HTERT RPE-1 (cell line): ENCODE measurements around the gene VEGFD.

Experiments
- in situ Hi-C: fragments of 300-500 bp; cut with MboI; formaldehyde crosslinking; loops from 4 replicates; pipeline ENCODE4 v1.14.3; 2020; ENCODE audit warnings: low sequenced_read_pairs

Gene VEGFD

DNA sequence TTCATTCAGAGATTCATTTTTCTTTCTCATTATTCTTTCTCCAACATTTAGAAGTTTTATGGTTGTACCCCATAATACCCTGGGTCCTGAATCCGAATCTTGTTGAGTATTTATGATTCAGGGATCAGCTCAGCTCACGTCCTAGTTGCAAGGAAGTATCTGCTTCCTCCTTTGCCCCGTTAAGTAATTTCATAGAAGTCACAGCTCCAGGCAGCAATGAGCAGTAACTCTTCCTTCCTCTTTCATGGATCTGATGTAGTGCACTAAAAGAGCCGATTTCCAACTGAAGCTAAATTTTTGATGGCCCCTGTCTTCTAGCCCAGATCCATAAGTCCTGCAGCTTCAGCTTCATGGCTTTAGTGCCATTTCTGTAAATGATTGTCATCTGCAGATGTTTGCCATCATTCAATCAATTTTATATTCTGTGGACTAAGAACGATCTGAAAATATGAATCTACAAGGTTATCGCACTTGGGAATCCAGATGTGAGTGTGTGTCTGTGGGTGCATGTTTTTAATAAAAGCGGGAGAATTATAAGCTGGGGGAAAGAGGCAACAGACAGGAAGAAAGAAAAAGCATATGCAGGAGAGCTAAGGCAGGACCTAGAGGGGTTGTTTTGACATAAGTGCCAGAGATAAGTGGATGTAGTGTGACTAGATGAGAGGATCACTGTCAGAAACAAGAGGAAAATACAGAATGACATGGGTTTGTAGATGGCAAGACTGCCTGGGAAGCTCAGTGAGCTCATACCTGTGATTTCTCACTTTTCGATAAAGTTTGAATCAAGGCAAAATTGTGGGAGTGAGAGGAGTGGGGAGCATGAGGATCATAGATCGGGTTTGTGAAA lies 17.5 kb downstream of the VEGFD start:
- in situ Hi-C loops, result no loop called here

DNA sequence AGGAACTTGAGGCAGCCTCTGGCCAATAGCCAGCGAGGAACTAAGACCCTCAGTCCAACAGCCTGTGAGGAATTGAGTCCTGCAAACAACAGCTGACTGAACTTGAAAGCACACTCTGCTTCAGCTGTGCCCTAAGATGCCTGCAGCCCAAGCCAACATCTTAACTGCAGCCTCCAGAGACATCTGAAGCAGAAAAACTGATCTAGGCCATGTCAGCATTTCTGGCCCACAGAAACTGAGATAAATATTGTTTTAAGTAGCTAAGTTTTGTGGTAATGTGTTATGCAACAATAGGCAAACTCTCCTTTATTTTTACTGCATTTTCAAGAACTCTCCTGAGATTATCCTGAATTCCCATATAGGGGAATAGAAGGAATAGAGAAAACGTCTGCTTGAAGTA lies 24.5 kb downstream of the VEGFD start:
- in situ Hi-C loops, result no loop called here

- in situ Hi-C loops, result no loop called here
Measured at GRCh38 chrX:15358533-15358932, 25.7 kb downstream of the VEGFD start.

DNA sequence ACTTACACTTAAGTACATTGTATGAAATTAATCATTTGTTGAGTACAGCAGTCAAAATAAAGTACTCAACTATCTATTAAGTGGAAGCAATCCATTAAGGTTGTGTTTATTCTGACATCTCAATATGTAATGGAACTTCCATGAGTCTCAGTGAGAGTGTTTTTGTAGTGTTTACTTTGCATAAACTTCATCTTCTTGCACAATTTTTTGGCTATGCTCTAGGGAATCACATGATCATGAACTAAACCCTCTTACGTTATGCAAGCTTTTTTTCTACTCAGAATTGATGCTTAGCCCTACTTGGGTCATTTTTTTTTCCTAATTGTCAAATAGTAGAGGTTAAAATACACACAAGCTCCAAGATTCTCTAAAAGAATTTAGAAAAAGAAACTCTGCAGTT lies 27.8 kb downstream of the VEGFD start:
- in situ Hi-C loops, result no loop called here

DNA sequence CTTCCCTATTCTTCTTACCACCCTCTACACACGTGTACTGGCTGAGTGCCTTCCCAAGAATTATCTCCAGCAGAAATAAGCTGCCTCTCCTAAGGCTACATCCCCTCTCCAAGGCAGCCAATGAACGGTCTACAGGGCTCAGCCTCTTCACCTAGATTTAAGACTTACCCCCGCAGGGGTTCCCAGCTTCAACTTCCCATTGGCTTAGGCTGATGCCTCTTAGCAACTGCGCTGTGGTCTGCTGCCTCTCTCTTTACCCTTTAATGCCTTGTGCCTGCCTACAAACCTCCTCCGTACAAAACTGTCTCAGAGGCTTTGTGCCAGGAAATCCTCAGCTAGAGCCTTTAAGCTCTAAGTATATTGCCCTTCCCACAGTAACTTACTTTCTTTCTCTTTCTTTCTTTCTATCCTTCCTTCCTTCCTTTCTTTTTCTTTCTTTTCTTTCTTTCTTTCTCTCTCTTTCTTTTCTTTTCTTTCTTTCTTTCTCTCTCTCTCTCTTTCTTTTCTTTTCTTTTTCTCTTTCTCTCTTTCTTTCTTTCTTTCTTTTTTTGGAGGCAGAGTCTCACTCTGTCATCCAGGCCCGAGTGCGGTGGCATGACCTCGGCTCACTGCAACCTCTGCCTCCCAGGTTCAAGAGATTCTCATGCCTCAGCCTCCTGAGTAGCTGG lies 33.8 kb downstream of the VEGFD start:
- in situ Hi-C loops, result no loop called here

GRCh38 chrX:15349046-15349445 lies 35.2 kb downstream of the VEGFD start:
- in situ Hi-C loops, result no loop called here

DNA sequence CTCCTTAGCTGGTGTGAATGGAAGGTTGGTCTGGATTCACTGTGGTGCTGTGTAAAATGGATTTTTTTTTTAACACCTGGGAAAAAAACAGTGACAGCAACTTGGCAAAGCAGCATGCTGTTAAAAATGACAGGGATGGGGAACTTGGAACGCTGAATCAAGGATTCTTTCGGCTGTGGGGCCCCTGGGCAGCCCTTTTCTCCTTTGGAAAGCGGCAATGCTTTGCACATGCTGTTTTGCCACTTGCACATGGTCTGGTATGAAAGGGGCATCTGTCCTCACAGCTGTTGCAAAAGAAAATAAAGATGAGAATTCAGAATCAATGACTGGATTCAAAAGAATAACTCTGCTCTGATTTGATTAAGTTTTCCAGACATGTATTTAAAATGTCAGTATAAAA lies 38.2 kb downstream of the VEGFD start:
- in situ Hi-C loops, result no loop called here

- in situ Hi-C loops, result no loop called here
Measured at GRCh38 chrX:15344106-15344505, 40.1 kb downstream of the VEGFD start.

DNA sequence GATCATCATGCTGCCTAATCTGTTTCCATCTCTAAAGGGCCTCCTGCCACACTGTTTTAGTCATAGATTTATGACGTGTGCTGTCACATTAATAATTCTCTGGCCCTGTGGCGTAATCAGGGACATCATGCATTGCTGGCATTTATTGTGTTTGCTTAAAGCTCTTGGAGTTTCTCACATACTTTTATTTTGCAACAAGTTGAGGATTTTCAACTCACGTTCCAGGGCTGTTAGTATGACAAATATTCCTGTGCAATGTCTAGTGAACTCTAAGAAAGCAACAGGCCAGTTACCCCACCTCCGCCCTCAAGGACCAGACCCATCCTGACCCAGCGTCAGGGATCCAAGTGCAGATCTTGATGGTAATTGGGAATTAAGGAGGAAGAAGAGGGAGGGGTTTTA lies 41.1 kb downstream of the VEGFD start:
- in situ Hi-C loops, result no loop called here

GRCh38 chrX:15340867-15341266 lies 43.3 kb downstream of the VEGFD start:
- in situ Hi-C loops, result no loop called here

GRCh38 chrX:15336023-15336413 lies 48.2 kb downstream of the VEGFD start:
- in situ Hi-C loops, result no loop called here

DNA sequence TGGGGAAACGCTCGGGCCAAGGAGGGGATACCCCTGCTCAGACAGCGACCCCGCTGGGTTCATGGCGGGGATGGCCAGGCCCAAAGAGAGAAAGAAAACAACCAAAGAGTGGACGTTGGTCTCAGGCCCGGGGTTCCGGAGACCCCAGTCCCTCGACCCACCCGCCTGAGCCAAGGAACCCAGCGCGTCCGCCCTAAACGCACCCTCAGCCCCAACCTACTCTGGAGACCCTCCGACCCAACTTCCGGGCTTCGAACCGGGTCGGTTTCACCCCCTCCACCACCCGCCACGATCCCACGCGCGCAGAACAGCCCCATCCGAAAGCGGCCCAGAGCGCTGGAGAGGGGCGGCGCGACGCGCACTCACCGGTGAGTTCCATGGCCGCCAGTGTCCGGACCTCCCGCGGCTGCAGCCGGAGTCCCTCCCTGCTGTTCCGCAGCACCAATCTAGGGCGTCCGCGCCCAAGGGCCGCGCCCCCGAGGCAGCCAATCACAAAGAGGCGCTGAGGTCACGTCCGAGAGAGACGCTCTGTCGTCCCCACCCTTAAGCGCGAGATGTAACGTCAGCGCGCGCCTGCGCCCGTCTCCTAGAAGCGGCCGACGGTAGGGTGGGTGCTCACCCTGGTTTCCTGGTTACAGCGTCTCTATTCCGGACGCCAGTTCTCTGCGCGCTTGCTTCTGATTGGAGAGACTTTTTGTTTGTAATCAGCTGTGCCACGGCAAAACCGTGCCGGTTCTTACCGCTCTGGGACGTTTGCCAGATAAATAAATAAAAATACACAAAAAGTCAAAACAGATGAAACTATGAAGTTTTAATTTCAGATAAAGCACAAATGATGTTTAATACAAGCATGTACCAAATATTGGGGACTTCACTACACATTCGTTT lies 48.8 kb downstream of the VEGFD start, which contains the start of gene PIGA:
Gene PIGA, minus strand, starts transcription at position 389 of the 888 bp plus-strand sequence. CDS start 3,593 bp downstream, outside the sequence.
- in situ Hi-C loops, result no loop called here

DNA sequence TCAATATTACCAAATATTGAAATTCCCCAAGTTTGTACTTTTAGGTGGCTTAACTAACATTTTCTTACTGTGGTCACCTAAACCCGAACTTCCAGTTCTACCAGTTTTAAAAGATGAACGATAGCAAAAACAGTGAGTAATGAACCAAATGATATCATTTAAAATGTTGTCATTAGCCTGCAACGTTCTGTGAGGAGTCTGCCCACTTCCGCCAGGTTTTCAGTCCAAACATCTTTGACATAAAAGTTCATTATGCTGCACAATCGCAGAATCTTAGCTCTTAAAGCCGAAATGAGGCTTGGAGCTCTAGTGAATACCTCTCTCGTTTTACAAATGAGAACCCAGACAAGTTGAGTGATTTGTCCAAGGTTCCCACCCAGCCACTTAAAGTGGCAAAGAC lies 49.7 kb downstream of the VEGFD start:
- in situ Hi-C loops, result no loop called here

DNA sequence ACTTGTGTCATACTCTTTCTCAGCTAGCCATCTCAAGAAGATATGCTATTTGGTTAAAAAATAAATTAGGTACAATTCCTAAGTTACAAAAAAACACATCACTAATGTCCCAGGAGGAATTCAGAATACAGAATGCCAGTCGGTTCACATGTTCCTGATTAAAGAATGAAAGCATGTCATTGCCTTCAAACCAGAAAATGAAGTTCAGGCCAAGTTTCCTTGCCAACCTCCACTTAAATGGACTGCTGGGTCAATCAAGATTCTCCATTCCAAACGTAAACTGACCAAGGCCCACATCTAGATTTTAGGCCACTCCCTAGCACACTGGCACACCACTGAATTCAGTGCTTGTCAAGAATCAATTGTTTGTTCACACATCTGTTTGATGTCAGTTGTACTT lies 55.4 kb downstream of the VEGFD start:
- in situ Hi-C loops, result no loop called here

DNA sequence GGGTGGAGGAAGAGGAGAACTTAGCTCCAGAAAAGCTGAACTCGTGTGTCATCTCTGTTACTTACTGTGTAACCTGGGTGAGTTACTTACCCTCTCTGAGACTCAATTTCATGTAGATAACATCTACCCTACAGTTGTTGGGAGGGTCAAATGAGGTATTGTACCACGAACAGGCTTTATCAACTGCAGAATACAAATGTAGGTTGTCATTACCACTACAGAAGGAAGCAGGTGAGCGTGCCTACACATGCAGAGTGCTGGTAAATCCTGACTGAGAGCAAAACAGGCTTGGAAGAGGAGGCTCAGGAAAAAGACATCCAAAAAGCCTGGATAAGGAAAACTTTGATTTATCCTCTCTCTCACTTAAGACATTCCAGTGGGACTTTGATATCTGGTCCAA lies 56.1 kb downstream of the VEGFD start:
- in situ Hi-C loops, result no loop called here

DNA sequence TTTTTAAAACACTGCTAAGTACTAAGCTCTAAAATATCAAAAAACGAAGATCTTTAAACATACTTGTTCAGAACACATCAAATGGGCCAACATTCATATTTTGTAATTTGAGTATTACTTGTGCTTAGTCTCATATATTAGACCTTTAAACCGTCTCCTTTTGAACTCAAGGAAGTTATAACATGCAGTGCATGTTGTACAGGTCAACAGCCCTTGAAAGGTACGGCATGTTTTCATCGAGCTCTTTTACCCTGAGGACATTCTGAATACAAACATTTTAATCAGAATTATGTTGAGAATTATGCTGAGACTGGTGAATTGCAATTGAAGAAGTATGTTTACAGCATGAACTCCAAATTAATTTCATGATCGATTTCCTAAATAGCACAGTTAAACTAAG lies 61.7 kb downstream of the VEGFD start:
- in situ Hi-C loops, result no loop called here

GRCh38 chrX:15322072-15322471 lies 62.1 kb downstream of the VEGFD start:
- in situ Hi-C loops, result no loop called here

- in situ Hi-C loops, result no loop called here
Measured at GRCh38 chrX:15321447-15321846, 62.8 kb downstream of the VEGFD start.

- in situ Hi-C loops, result no loop called here
Measured at GRCh38 chrX:15320297-15320696, 63.9 kb downstream of the VEGFD start.

GRCh38 chrX:15319075-15319474 lies 65.1 kb downstream of the VEGFD start:
- in situ Hi-C loops, result no loop called here

- in situ Hi-C loops, result no loop called here
Measured at GRCh38 chrX:15315509-15315908, 68.7 kb downstream of the VEGFD start, which contains the start of gene ASB11. Gene ASB11 (minus strand): TSS chrX:15315640. CDS start chrX:15315605, 35 bp downstream.
